Measurements from ENCODE around the gene SAMD8.

DNA sequence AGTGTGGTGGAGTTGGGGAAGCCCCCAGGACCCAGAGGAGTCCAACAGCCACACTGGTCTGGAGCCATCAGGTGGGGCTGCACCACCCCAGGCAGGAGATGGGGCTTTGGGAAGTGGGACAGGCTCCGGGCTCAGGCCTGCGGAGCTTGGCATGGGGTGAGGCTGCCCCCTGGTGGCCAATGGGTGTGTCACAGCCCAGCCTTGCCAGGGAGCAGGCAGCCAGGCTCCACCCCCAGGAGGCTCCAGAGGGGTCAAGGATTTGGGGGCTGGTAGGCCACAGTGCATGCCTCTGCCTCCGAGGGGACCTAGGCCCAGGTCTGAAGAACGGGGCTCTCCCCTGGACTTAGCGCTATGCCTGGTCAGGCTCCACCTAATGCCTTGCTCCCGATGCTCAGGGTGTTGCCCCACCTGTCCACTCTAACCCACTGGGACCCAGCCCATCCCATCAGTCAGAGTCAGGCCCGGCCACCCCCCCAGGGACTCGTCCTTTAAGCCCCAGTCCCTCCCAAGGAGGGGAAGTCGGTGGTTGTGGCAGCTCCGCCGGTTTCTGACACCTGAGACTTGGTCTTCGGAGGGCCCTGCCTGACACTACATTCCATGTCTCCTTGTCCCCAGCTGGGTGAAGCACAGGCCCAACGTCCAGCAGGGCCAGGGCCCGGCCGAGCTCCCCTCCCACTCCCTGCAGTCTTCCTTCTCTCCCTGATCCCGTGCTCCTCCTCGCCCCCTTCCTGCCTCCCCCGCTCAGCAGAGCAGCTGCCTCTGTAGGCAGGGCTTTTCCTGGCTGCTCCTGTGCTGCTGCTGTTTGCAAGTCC, 11.3 kb upstream of the SAMD8 start:
- TF ChIP-seq POLR2A (IDR thresholded peaks at IDR 0.05; ENCODE audit: low read length): no peak
- no peak for TF ChIP-seq GATA1 (IDR thresholded peaks at IDR 0.05; ENCODE audit: low read depth, low read length)

Data from erythroblast (primary cell).